IMR-90 (cell line): ENCODE measurements around the gene BPIFB2. TPM values are rescaled to one million over a fixed set of nuclear protein-coding genes. Genes with fewer than 3 reads are reported as not detected.

Source experiments
- ATAC-seq: fragments of 200-7000 bp; cut with Tn5 transposase; 2 replicates; pipeline ENCODE4 v1.9.1; 2020; ENCODE audit warnings: low read depth, mild to moderate bottlenecking, moderate library complexity
- BruUV-seq: library from RNA; stranded (reverse); fragments of 400-500 nt; replicated peaks from 2 replicates; lab custom pipeline; 2021; lab: Mats Ljungman, UMichigan
- CTCF ChIA-PET: fragments of 300-600 bp; formaldehyde crosslinking; extraction: SDS; loops from one replicate; lab custom pipeline; 2021; ENCODE audit warnings: antibody characterized with exemption; lab: Yijun Ruan, JAX
- POLR2A ChIA-PET: fragments of 300-600 bp; sonication (Branson Sonifier 250); formaldehyde crosslinking; loops from one replicate; lab custom pipeline; 2022; ENCODE audit warnings: antibody characterized with exemption; ENCODE audit not compliant: unreplicated experiment; lab: Charles Lee
- DNase-seq: peaks from one replicate; pipeline ENCODE4 v3.0.0; 2013
- H2AFZ ChIP-seq: replicated peaks from 2 replicates; pipeline ENCODE3; 2013; ENCODE audit warnings: low read length, mild to moderate bottlenecking; ENCODE audit not compliant: poor library complexity
- H2AK5ac ChIP-seq: 2 replicates; pipeline ENCODE4 v1.6.1; 2013; ENCODE audit warnings: low read depth, low read length, inconsistent platforms
- H2AK9ac ChIP-seq: replicated peaks from 2 replicates; pipeline ENCODE3; 2013; ENCODE audit warnings: mild to moderate bottlenecking, low read depth, low read length, moderate library complexity; ENCODE audit not compliant: poor library complexity
- H2BK120ac ChIP-seq: 2 replicates; pipeline ENCODE4 v1.6.1; 2013; ENCODE audit warnings: low read depth, low read length, inconsistent platforms
- H2BK15ac ChIP-seq: 3 replicates; pipeline ENCODE4 v1.6.1; 2013; ENCODE audit warnings: low read depth, low read length, inconsistent platforms
- H2BK20ac ChIP-seq: 2 replicates; pipeline ENCODE4 v1.6.1; 2013; ENCODE audit warnings: low read depth, mild to moderate bottlenecking, inconsistent platforms, low read length, moderate library complexity
- H2BK5ac ChIP-seq: 2 replicates; pipeline ENCODE4 v1.6.1; 2013; ENCODE audit warnings: mild to moderate bottlenecking, low read depth, low read length, inconsistent platforms; ENCODE audit not compliant: poor library complexity, severe bottlenecking
- H3K14ac ChIP-seq: replicated peaks from 2 replicates; pipeline ENCODE4 v1.6.1; 2013; ENCODE audit warnings: low read depth, low read length, inconsistent platforms
- H3K18ac ChIP-seq: 2 replicates; pipeline ENCODE4 v1.6.1; 2013; ENCODE audit warnings: low read depth, low read length, control low read depth
- H3K23ac ChIP-seq: 2 replicates; pipeline ENCODE4 v1.6.1; 2013; ENCODE audit warnings: low read depth, low read length, inconsistent platforms
- H3K27ac ChIP-seq: 2 replicates; pipeline ENCODE4 v1.5.1; 2013; ENCODE audit warnings: mild to moderate bottlenecking, control low read depth, low read length; ENCODE audit not compliant: insufficient read depth
- H3K27me3 ChIP-seq: 2 replicates; pipeline ENCODE4 v1.6.1; 2013; ENCODE audit warnings: low read length; ENCODE audit not compliant: control insufficient read depth, insufficient read depth
- H3K36me3 ChIP-seq: 2 replicates; pipeline ENCODE4 v1.6.1; 2013; ENCODE audit warnings: low read length, mixed read lengths; ENCODE audit not compliant: control insufficient read depth, insufficient read depth
- H3K4ac ChIP-seq: 2 replicates; pipeline ENCODE4 v1.6.1; 2013; ENCODE audit warnings: low read depth, low read length, inconsistent platforms
- H3K4me1 ChIP-seq: 2 replicates; pipeline ENCODE4 v1.6.1; 2013; ENCODE audit warnings: low read length, mixed read lengths; ENCODE audit not compliant: control insufficient read depth, insufficient read depth
- H3K4me2 ChIP-seq: 2 replicates; pipeline ENCODE4 v1.6.1; 2013; ENCODE audit warnings: low read depth, mild to moderate bottlenecking, control low read depth, low read length, moderate library complexity
- H3K4me3 ChIP-seq: 2 replicates; pipeline ENCODE4 v1.5.1; 2013; ENCODE audit warnings: low read depth, mild to moderate bottlenecking, control low read depth, low read length, moderate library complexity; ENCODE audit not compliant: insufficient read depth
- H3K56ac ChIP-seq: 2 replicates; pipeline ENCODE4 v1.6.1; 2013; ENCODE audit warnings: low read length, inconsistent platforms; ENCODE audit not compliant: insufficient read depth; ENCODE audit errors: extremely low read depth
- H3K79me1 ChIP-seq, 2 experiments: 2 replicates each; pipeline ENCODE4 v1.6.1; 2013; ENCODE audit warnings: low read length in 2 of 2, inconsistent platforms in 1 of 2, low read depth in 1 of 2
- H3K9ac ChIP-seq: 2 replicates; pipeline ENCODE4 v1.6.1; 2013; ENCODE audit warnings: low read depth, low read length, control low read depth
- H3K9me1 ChIP-seq: 2 replicates; pipeline ENCODE4 v1.6.1; 2013; ENCODE audit warnings: low read length, inconsistent platforms; ENCODE audit not compliant: insufficient read depth
- H3K9me3 ChIP-seq: 2 replicates; pipeline ENCODE4 v1.6.1; 2013; ENCODE audit warnings: low read length; ENCODE audit not compliant: control insufficient read depth, insufficient read depth
- H4K20me1 ChIP-seq: 2 replicates; pipeline ENCODE4 v1.6.1; 2013; ENCODE audit warnings: low read length, inconsistent platforms; ENCODE audit not compliant: insufficient read depth
- H4K5ac ChIP-seq: 2 replicates; pipeline ENCODE4 v1.6.1; 2013; ENCODE audit warnings: mild to moderate bottlenecking, low read depth, low read length, control low read depth
- H4K8ac ChIP-seq, 2 experiments: 2 replicates each; pipeline ENCODE4 v1.6.1; 2013; ENCODE audit warnings: low read depth in 2 of 2, low read length in 2 of 2, control low read depth in 1 of 2, inconsistent platforms in 1 of 2
- H4K91ac ChIP-seq: 2 replicates; pipeline ENCODE4 v1.6.1; 2013; ENCODE audit warnings: low read depth, low read length, inconsistent platforms; ENCODE audit not compliant: insufficient read depth
- BHLHE40 ChIP-seq: fragments of 150-350 bp; IDR thresholded peaks from 2 replicates; pipeline ENCODE4 v1.6.1; 2016; ENCODE audit warnings: mild to moderate bottlenecking, low read depth, low read length
- CEBPB ChIP-seq: IDR thresholded peaks from 2 replicates; pipeline ENCODE4 v1.6.1; 2012; ENCODE audit warnings: low read depth, low read length, improper control_type of control experiment
- CHD1 ChIP-seq: IDR thresholded peaks from 2 replicates; pipeline ENCODE4 v1.6.1; 2012; ENCODE audit warnings: low read depth, low read length, improper control_type of control experiment
- CTCF ChIP-seq: conservative IDR thresholded peaks from 2 replicates; pipeline ENCODE4 v1.5.1; 2012; ENCODE audit warnings: mild to moderate bottlenecking, low read depth, low read length, improper control_type of control experiment
- ELK1 ChIP-seq: fragments of 150-350 bp; IDR thresholded peaks from 2 replicates; pipeline ENCODE4 v1.6.1; 2016; ENCODE audit warnings: low read depth, mild to moderate bottlenecking, low read length, moderate library complexity, borderline replicate concordance
- FOS ChIP-seq: fragments of 150-350 bp; IDR thresholded peaks from 2 replicates; pipeline ENCODE4 v1.6.1; 2016; ENCODE audit warnings: low read depth, low read length
- MAFK ChIP-seq: IDR thresholded peaks from 2 replicates; pipeline ENCODE4 v1.6.1; 2012; ENCODE audit warnings: low read depth, low read length, improper control_type of control experiment
- MAZ ChIP-seq: IDR thresholded peaks from 2 replicates; pipeline ENCODE4 v1.6.1; 2012; ENCODE audit warnings: low read depth, mild to moderate bottlenecking, low read length, improper control_type of control experiment, moderate library complexity, borderline replicate concordance
- NFE2L2 ChIP-seq: fragments of 150-350 bp; IDR thresholded peaks from 2 replicates; pipeline ENCODE4 v1.6.1; 2016; ENCODE audit warnings: low read depth, mild to moderate bottlenecking, low read length
- POLR2A ChIP-seq: IDR thresholded peaks from 2 replicates; pipeline ENCODE4 v1.6.1; 2012; ENCODE audit warnings: mild to moderate bottlenecking, low read depth, low read length
- RAD21 ChIP-seq: IDR thresholded peaks from 2 replicates; pipeline ENCODE4 v1.6.1; 2012; ENCODE audit warnings: low read length, improper control_type of control experiment
- RCOR1 ChIP-seq: IDR thresholded peaks from 2 replicates; pipeline ENCODE4 v1.6.1; 2012; ENCODE audit warnings: mild to moderate bottlenecking, low read length, improper control_type of control experiment; ENCODE audit not compliant: insufficient replicate concordance
- RFX5 ChIP-seq: IDR thresholded peaks from 2 replicates; pipeline ENCODE4 v1.8.0; 2012; ENCODE audit warnings: low read depth, mild to moderate bottlenecking, low read length, moderate library complexity
- SMC3 ChIP-seq: fragments of 150-350 bp; IDR thresholded peaks from 2 replicates; pipeline ENCODE4 v1.6.1; 2016; ENCODE audit warnings: low read depth, mild to moderate bottlenecking, antibody characterized with exemption, low read length, moderate library complexity
- USF2 ChIP-seq: fragments of 150-350 bp; IDR thresholded peaks from 2 replicates; pipeline ENCODE4 v1.6.1; 2017; ENCODE audit warnings: mild to moderate bottlenecking, antibody characterized with exemption, low read length, low read depth
- WGBS, 2 experiments: methylation state at CpG; one replicate each; pipeline versions ENCODE4 v1.1.5 to v1.1.7; 2013; ENCODE audit warnings: missing lambda C conversion rate in 2 of 2; ENCODE audit not compliant: insufficient read length in 1 of 2; ENCODE audit errors: extremely low coverage in 2 of 2; 5-methylcytosine and 5-hydroxymethylcytosine counted together
- dilution Hi-C: fragments of 300-500 bp; cut with HindIII; formaldehyde crosslinking; loops from one replicate; pipeline ENCODE4 v1.14.3; 2018; ENCODE audit warnings: low sequenced_read_pairs; ENCODE audit not compliant: unreplicated experiment
- in situ Hi-C: fragments of 300-500 bp; cut with MboI; formaldehyde crosslinking; loops from 3 replicates; pipeline ENCODE4 v1.14.3; 2019; ENCODE audit warnings: low sequenced_read_pairs, inconsistent platforms, mixed read lengths
- intact Hi-C: fragments of 100-400 bp; cut with micrococcal nuclease; formaldehyde crosslinking; loops from 2 replicates; pipeline ENCODE4 v1.10.0; 2022
- polyA plus RNA-seq, 3 experiments: library from polyadenylated mRNA; depleted of rRNA; stranded (reverse); fragments of >200 nt; gene quantifications; 2 replicates each; pipeline ENCODE4 v1.2.3, GENCODE V29; 2012; ENCODE audit warnings: low replicate concordance in 1 of 3
- total RNA-seq: library from RNA; depleted of rRNA; stranded (reverse); fragments of >200 nt; gene quantifications from 2 replicates; pipeline ENCODE4 v1.2.3, GENCODE V29; 2012

BPIFB2 gene
- total and polyA plus RNA-seq, 2 of the 4 experiments (the other 2 are of a cell fraction) = not detected

- Histone ChIP-seq H3K27me3 (peaks cover 5% of the 10 kb centered on the region), H3K4me2 (no peak overlapping the region), H4K8ac (no peak overlapping the region), H2BK20ac (no peak overlapping the region), H3K9ac (no peak overlapping the region), H2BK5ac (no peak overlapping the region), H3K36me3 (no peaks in the 10 kb centered on the region), H4K5ac (no peak overlapping the region), H4K91ac (no peak overlapping the region), H3K27ac (no peak overlapping the region), H3K4ac (no peak overlapping the region), H3K4me1 (no peaks in the 10 kb centered on the region), H3K79me1 (no peaks in the 10 kb centered on the region), H3K14ac (no peak overlapping the region), H3K56ac (no peak overlapping the region), H3K4me3 (no peak overlapping the region), H3K18ac (no peak overlapping the region), H2AK9ac (no peak overlapping the region), H4K20me1 (no peaks in the 10 kb centered on the region), H3K9me1 (no peaks in the 10 kb centered on the region), H2BK15ac (no peak overlapping the region), H2AFZ (no peak overlapping the region), H3K23ac (no peak overlapping the region), H2AK5ac (no peak overlapping the region), H2BK120ac (no peak overlapping the region), H3K9me3 (no peaks in the 10 kb centered on the region)
- DNase-seq (no peak), ATAC-seq (no peak)
- intact Hi-C loops = no loop called here
- POLR2A ChIA-PET = no interaction called here
- CTCF ChIA-PET = no interaction called here
- in situ Hi-C loops = no loop called here
- dilution Hi-C loops = no loop called here
- TF ChIP-seq USF2 (no peak), FOS (no peak), CEBPB (no peak), POLR2A (no peak), SMC3 (no peak), RFX5 (no peak), MAZ (no peak), CHD1 (no peak), RAD21 (no peak), CTCF (no peak), MAFK (no peak), NFE2L2 (no peak), ELK1 (no peak), BHLHE40 (no peak), RCOR1 (no peak)
- WGBS, 2 experiments = 68% methylated on average over 8 of the region's 16 CpGs; no CpG with 5 or more reads in 1 of the 2 experiments
- BruUV-seq = no TSS peak
These were observed 19.5 kb upstream of the BPIFB2 start for GRCh38 chr20:32988008-32988407.
